Osteoblast (primary cell): ENCODE data around the gene RABIF. TPM values are rescaled to one million over a fixed set of nuclear protein-coding genes. Genes with fewer than 3 reads are reported as not detected.
"Not testable (repeated sequence)": the region's sequence is repeated elsewhere in the genome, so short reads cannot be mapped to it uniquely, and the experiment has no call there.

Experiments
- DNase-seq: peaks from one replicate; pipeline ENCODE4 v3.0.0; 2011; ENCODE audit warnings: low spot score, mixed read lengths; ENCODE audit not compliant: insufficient read length; ENCODE audit errors: missing footprints
- H2AFZ ChIP-seq: 2 replicates; pipeline ENCODE4 v1.6.0; 2011; ENCODE audit warnings: mild to moderate bottlenecking, low read length
- H3K27ac ChIP-seq: 2 replicates; pipeline ENCODE4 v1.5.1; 2011; ENCODE audit warnings: mild to moderate bottlenecking, low read depth, low read length, moderate library complexity
- H3K27me3 ChIP-seq: 2 replicates; pipeline ENCODE4 v1.6.0; 2012; ENCODE audit warnings: mild to moderate bottlenecking, control low read depth, inconsistent platforms, low read length, moderate library complexity; ENCODE audit not compliant: insufficient read depth
- H3K36me3 ChIP-seq: 2 replicates; pipeline ENCODE4 v1.5.1; 2011; ENCODE audit warnings: mild to moderate bottlenecking, low read length, control low read depth, moderate library complexity; ENCODE audit not compliant: insufficient read depth
- H3K4me1 ChIP-seq: 2 replicates; pipeline ENCODE4 v1.5.1; 2011; ENCODE audit warnings: mild to moderate bottlenecking, low read length, control low read depth, moderate library complexity; ENCODE audit not compliant: insufficient read depth
- H3K4me2 ChIP-seq: 2 replicates; pipeline ENCODE4 v1.6.0; 2011; ENCODE audit warnings: mild to moderate bottlenecking, low read length; ENCODE audit not compliant: insufficient read depth
- H3K4me3 ChIP-seq: fragments of 200-600 bp; sonication (generic); 3 replicates; pipeline ENCODE4 v1.5.1; 2012; ENCODE audit warnings: mild to moderate bottlenecking, low read length, inconsistent platforms; ENCODE audit not compliant: insufficient read depth
- H3K79me2 ChIP-seq: 2 replicates; pipeline ENCODE4 v1.6.0; 2012; ENCODE audit warnings: mild to moderate bottlenecking, low read length, control low read depth, inconsistent platforms; ENCODE audit not compliant: insufficient read depth
- H3K9me3 ChIP-seq: 2 replicates; pipeline ENCODE4 v1.5.1; 2011; ENCODE audit warnings: low read depth, low read length, control low read depth
- H4K20me1 ChIP-seq: 2 replicates; pipeline ENCODE4 v1.6.0; 2012; ENCODE audit warnings: mild to moderate bottlenecking, low read length, control low read depth; ENCODE audit not compliant: insufficient read depth
- total RNA-seq: library from RNA; depleted of rRNA; stranded (reverse); fragments of >200 nt; gene quantifications from 2 replicates; pipeline ENCODE4 v1.2.3, GENCODE V29; 2012
- TF ChIP-seq, protein P1 (sequence below): IDR thresholded peaks from 2 replicates; pipeline ENCODE4 v1.5.1; 2011; ENCODE audit warnings: mild to moderate bottlenecking, low read depth, low read length, moderate library complexity; ENCODE audit errors: extremely low read depth

RABIF gene
- total RNA-seq, 1 donor = 7.2 TPM

DNA sequence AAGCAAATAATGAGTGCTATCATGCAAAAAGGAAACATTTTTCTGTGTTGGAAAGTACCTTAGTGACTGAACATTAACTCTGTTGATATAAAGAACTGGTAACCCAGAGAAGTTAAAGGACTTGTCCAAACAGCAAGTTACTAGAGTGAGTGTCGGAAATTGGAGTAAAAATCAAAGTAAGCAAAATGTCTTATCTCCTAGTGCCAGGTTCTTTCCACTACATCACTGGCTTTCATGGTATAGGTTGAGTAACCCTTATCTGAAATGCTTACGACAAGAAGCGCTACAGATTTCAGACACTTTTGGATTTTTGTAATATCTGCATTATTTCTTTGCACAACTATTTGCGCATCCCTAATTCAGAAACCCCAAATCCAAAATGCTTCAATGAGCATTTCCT, 16.4 kb upstream of the RABIF start:
- Histone ChIP-seq H4K20me1 (no peaks in the 10 kb centered on the region), H3K27ac (no peak overlapping the region), H3K4me1 (no peaks in the 10 kb centered on the region), H3K9me3 (no peaks in the 10 kb centered on the region), H2AFZ (no peak overlapping the region), H3K4me2 (no peak overlapping the region), H3K27me3 (no peaks in the 10 kb centered on the region), H3K79me2 (no peaks in the 10 kb centered on the region), H3K4me3 (no peak overlapping the region), H3K36me3 (peaks cover 44% of the 10 kb centered on the region)
- no peak for DNase-seq
- TF ChIP-seq, protein P1, sequence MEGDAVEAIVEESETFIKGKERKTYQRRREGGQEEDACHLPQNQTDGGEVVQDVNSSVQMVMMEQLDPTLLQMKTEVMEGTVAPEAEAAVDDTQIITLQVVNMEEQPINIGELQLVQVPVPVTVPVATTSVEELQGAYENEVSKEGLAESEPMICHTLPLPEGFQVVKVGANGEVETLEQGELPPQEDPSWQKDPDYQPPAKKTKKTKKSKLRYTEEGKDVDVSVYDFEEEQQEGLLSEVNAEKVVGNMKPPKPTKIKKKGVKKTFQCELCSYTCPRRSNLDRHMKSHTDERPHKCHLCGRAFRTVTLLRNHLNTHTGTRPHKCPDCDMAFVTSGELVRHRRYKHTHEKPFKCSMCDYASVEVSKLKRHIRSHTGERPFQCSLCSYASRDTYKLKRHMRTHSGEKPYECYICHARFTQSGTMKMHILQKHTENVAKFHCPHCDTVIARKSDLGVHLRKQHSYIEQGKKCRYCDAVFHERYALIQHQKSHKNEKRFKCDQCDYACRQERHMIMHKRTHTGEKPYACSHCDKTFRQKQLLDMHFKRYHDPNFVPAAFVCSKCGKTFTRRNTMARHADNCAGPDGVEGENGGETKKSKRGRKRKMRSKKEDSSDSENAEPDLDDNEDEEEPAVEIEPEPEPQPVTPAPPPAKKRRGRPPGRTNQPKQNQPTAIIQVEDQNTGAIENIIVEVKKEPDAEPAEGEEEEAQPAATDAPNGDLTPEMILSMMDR = no peak

DNA sequence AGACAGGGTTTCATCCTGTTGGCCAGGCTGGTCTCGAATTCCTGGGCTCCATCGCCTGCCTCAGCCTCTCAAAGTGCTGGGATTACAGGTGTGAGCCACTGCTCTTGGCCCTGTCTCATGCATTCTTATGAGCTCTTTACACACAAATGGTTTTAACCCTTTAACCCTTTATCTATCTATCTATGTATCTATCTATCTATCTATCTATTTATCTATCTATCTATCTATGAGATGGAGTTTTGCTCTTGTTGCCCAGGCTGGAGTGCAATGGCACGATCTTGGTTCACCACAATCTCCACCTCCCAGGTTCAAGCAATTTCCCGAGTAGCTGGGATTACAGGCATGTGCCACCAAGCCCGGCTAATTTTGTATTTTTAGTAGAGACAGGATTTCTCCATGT, 14.9 kb upstream of the RABIF start:
- H3K4me1 ChIP-seq, DNase-seq, H3K4me2 ChIP-seq, H3K27me3 ChIP-seq, H2AFZ ChIP-seq, H3K79me2 ChIP-seq, H3K4me3 ChIP-seq, H3K9me3 ChIP-seq, H3K27ac ChIP-seq, H4K20me1 ChIP-seq: not testable (repeated sequence)
- peaks cover 36% of the 10 kb centered on the region for H3K36me3 ChIP-seq

DNA sequence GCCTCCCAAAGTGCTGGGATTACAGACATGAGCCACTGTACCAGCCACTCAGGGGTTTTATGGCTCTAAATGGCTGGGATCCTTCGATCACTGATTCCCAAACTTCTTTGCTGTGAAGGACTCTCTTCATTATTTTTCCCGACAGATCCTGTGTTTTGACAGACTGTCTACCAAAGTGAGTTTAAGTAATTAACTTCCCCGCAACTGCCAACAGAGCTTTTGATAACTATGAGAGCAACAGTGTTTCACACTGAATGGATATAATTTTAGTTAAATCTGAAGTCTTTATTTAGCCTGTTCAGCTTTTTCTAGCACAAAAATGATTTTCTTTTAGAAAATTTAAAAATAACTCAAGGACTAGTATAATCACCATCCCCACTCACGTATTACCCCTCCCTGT, 12.6 kb upstream of the RABIF start:
- Histone ChIP-seq H3K27me3 (no peaks in the 10 kb centered on the region), H2AFZ (no peak overlapping the region), H4K20me1 (no peaks in the 10 kb centered on the region), H3K27ac (no peak overlapping the region), H3K4me1 (no peaks in the 10 kb centered on the region), H3K4me3 (no peak overlapping the region), H3K4me2 (no peak overlapping the region), H3K9me3 (no peaks in the 10 kb centered on the region), H3K79me2 (no peaks in the 10 kb centered on the region), H3K36me3 (peaks cover 28% of the 10 kb centered on the region)
- TF ChIP-seq, protein P1 = no peak
- DNase-seq = no peak

DNA sequence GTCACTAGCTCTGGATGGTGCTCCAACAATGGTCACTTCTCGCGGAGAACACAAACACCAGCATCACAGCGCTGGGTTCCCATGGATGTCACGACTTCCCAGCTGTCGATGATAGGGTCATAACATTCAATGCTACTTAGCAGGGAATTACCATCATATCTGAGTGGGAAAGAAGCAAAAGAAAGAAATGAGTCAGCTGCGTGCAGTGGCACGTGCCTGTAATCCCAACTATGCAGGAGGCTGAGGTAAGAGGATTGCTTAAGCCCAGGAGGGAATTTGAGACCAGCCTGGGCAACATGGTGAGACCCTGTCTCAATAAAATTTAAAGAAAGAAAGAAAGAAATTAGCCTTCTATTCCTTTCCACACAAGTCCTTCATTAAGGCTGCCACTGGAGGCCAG, 3.6 kb upstream of the RABIF start:
- Histone ChIP-seq H4K20me1 (no peaks in the 10 kb centered on the region), H3K4me3 (no peak overlapping the region), H3K9me3 (no peaks in the 10 kb centered on the region), H3K27ac (no peak overlapping the region), H2AFZ (no peak overlapping the region), H3K4me1 (peaks cover 9% of the 10 kb centered on the region), H3K36me3 (peaks cover 63% of the 10 kb centered on the region), H3K27me3 (no peaks in the 10 kb centered on the region), H3K79me2 (peaks cover 7% of the 10 kb centered on the region), H3K4me2 (no peak overlapping the region)
- no peak for DNase-seq
- TF ChIP-seq, protein P1 = no peak
